Common myeloid progenitor, CD34-positive (primary cell): ENCODE measurements around the gene WSCD1. TPM values are rescaled to one million over a fixed set of nuclear protein-coding genes. Genes with fewer than 3 reads are reported as not detected.

Experiments
- CTCF ChIA-PET: fragments of 350-600 bp; sonication (Branson Sonifier 250); formaldehyde crosslinking; loops from one replicate; lab custom pipeline; 2021; ENCODE audit warnings: antibody characterized with exemption; lab: Charles Lee
- POLR2A ChIA-PET: fragments of 350-600 bp; sonication (Branson Sonifier 250); formaldehyde crosslinking; loops from one replicate; lab custom pipeline; 2021; ENCODE audit warnings: antibody characterized with exemption; lab: Charles Lee
- DNase-seq, 3 donors: peaks; one replicate each; pipeline versions ENCODE4 v3.0.0 to v3.0.0-alpha.2; 2013
- H3K27ac ChIP-seq, 2 experiments: 1 replicate in 1 of 2; 2 replicates in 1 of 2; pipeline ENCODE4 v1.7.0; 2013; ENCODE audit warnings: inconsistent platforms in 2 of 2, low read length in 2 of 2, mild to moderate bottlenecking in 2 of 2, low read depth in 1 of 2, moderate library complexity in 1 of 2; ENCODE audit not compliant: severe bottlenecking in 2 of 2, insufficient read depth in 1 of 2, poor library complexity in 1 of 2
- H3K27me3 ChIP-seq, 5 experiments: replicated peaks in 2 of 5; 1 replicate in 3 of 5; 2 replicates in 2 of 5; pipeline versions ENCODE4 v1.6.1 to v1.7.0; 2013; ENCODE audit warnings: low read length in 4 of 5, mild to moderate bottlenecking in 2 of 5, moderate library complexity in 2 of 5, inconsistent platforms in 1 of 5; ENCODE audit not compliant: insufficient read depth in 5 of 5, control insufficient read depth in 4 of 5
- H3K36me3 ChIP-seq, 4 experiments: 1 replicate in 2 of 4; 2 replicates in 2 of 4; pipeline versions ENCODE4 v1.6.1 to v1.7.0; 2013; ENCODE audit warnings: low read length in 3 of 4, control low read depth in 1 of 4, mild to moderate bottlenecking in 1 of 4; ENCODE audit not compliant: control insufficient read depth in 4 of 4, insufficient read depth in 4 of 4
- H3K4me1 ChIP-seq, 4 experiments: 1 replicate in 3 of 4; 2 replicates in 1 of 4; pipeline versions ENCODE4 v1.6.1 to v1.7.1; 2013; ENCODE audit warnings: low read length in 3 of 4, mild to moderate bottlenecking in 3 of 4, control low read depth in 1 of 4, inconsistent platforms in 1 of 4, moderate library complexity in 1 of 4; ENCODE audit not compliant: control insufficient read depth in 4 of 4, insufficient read depth in 4 of 4; ENCODE audit errors: control extremely low read depth in 1 of 4
- H3K4me3 ChIP-seq, 7 experiments: 1 replicate in 4 of 7; 2 replicates in 3 of 7; pipeline versions ENCODE4 v1.5.1 to v1.7.0; 2013; ENCODE audit warnings: mild to moderate bottlenecking in 7 of 7, low read length in 6 of 7, moderate library complexity in 6 of 7, inconsistent platforms in 2 of 7, low read depth in 2 of 7, control low read depth in 1 of 7; ENCODE audit not compliant: insufficient read depth in 4 of 7, control insufficient read depth in 1 of 7; ENCODE audit errors: extremely low read depth in 1 of 7
- H3K9me3 ChIP-seq, 5 experiments: 1 replicate in 4 of 5; 2 replicates in 1 of 5; pipeline versions ENCODE4 v1.6.1 to v1.7.1; 2013; ENCODE audit warnings: low read length in 4 of 5, mild to moderate bottlenecking in 2 of 5, inconsistent platforms in 1 of 5, low read depth in 1 of 5, moderate library complexity in 1 of 5; ENCODE audit not compliant: control insufficient read depth in 4 of 5, insufficient read depth in 2 of 5; ENCODE audit errors: control extremely low read depth in 1 of 5
- WGBS: methylation state at CpG from one replicate; pipeline ENCODE4 v1.1.5; 2013; ENCODE audit not compliant: insufficient coverage; 5-methylcytosine and 5-hydroxymethylcytosine counted together
- polyA plus RNA-seq: library from polyadenylated mRNA; unstranded; fragments of 120-200 nt; gene quantifications from one replicate; pipeline ENCODE4 v1.2.1, GENCODE V29; 2013

The WSCD1 gene
- 0.04 TPM for polyA plus RNA-seq

- DNase-seq: peak in 2 of 3 donors; percentile 23 to 41
- whole genome bisulfite sequencing: 11% methylated on average over 18 of the region's 71 CpGs
- POLR2A ChIA-PET: no interaction called here
These were observed at the start of gene WSCD1 for GRCh38 chr17:6069539-6070429. WSCD1 (plus strand) TSS chr17:6070379; CDS start chr17:6080659, 10,280 bp downstream.

GRCh38 chr17:6021011-6021400 lies 49.2 kb upstream of the WSCD1 start:
- Histone ChIP-seq H3K27ac (no peak overlapping the region), H3K27me3 (peaks cover 0 to 26% (median 2%) of the 10 kb centered on the region in 5 experiments), H3K36me3 (no peaks in the 10 kb centered on the region), H3K4me1 (no peaks in the 10 kb centered on the region), H3K9me3 (no peaks in the 10 kb centered on the region), H3K4me3 (no peak overlapping the region)
- no peak for DNase-seq
- ChIA-PET POLR2A (no interaction called here), CTCF (no interaction called here)
- WGBS: 48% methylated on average over 3 of the region's 5 CpGs

More at GRCh38 chr17:6069539-6070429, at the start of gene WSCD1:
- Histone ChIP-seq H3K27ac (no peak within 1 kb of the TSS), H3K9me3 (no peaks in the 10 kb centered on the region), H3K4me3 (peak within 1 kb of the TSS in 6 of 7 experiments; percentile 21 to 73 (median 50)), H3K36me3 (no peaks in the 10 kb centered on the region), H3K4me1 (peaks cover 0 to 13% (median 2%) of the 10 kb centered on the region in 4 experiments), H3K27me3 (peaks cover 0 to 87% (median 32%) of the 10 kb centered on the region in 5 experiments)
- CTCF ChIA-PET: interaction anchor here (1.6 to 1.8 kb wide), 2 partner anchors 11 to 18 kb away, joined by 4 to 6 read pairs; no protein-coding TSS in a partner anchor

GRCh38 chr17:6021627-6022026 lies 48.6 kb upstream of the WSCD1 start:
- H3K27me3 ChIP-seq: peaks cover 0 to 28% (median 2%) of the 10 kb centered on the region in 5 experiments
- H3K9me3 ChIP-seq: no peaks in the 10 kb centered on the region
- CTCF ChIA-PET: no interaction called here
- no peaks in the 10 kb centered on the region for H3K36me3 ChIP-seq
- no peaks in the 10 kb centered on the region for H3K4me1 ChIP-seq
- POLR2A ChIA-PET: no interaction called here
- H3K27ac ChIP-seq: no peak overlapping the region
- no peak for DNase-seq
- WGBS: 87% methylated on average over 8 of the region's 9 CpGs
- H3K4me3 ChIP-seq: no peak overlapping the region

GRCh38 chr17:6023036-6023831 lies 46.9 kb upstream of the WSCD1 start:
- POLR2A ChIA-PET: no interaction called here
- no peaks in the 10 kb centered on the region for H3K9me3 ChIP-seq

DNA sequence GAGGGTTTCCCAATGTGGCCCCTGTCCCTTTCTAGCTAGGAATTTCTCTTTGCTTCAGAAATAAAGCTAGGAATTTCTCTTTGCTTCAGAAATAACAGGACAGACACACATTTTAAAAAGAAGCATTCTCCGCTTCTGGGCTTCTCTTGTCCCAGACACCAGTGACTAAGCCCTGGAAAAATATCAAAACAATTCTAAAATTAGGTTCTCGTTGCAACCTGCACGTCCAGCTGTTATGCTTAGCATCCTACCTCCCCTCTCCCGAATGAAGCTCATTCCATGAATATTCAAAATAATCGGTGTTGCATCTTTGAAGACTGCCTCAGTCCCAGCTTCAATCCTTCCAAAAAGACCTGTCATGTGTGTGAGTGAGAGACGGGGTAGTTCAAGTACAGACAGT lies 45.6 kb upstream of the WSCD1 start:
- CTCF ChIA-PET: no interaction called here
- no peak for DNase-seq
- POLR2A ChIA-PET: no interaction called here
- 100% methylated on average over 3 of the region's 6 CpGs for WGBS
- Histone ChIP-seq H3K36me3 (no peaks in the 10 kb centered on the region), H3K27ac (no peak overlapping the region), H3K9me3 (no peaks in the 10 kb centered on the region), H3K4me1 (no peaks in the 10 kb centered on the region), H3K27me3 (peaks cover 0 to 34% (median 10%) of the 10 kb centered on the region in 5 experiments), H3K4me3 (no peak overlapping the region)

More at GRCh38 chr17:6023036-6023831, 46.9 kb upstream of the WSCD1 start:
- Histone ChIP-seq H3K36me3 (no peaks in the 10 kb centered on the region), H3K27me3 (peaks cover 0 to 29% (median 7%) of the 10 kb centered on the region in 5 experiments), H3K27ac (no peak overlapping the region), H3K4me3 (no peak overlapping the region), H3K4me1 (no peaks in the 10 kb centered on the region)
- CTCF ChIA-PET: no interaction called here
- WGBS: 78% methylated on average over 3 of the region's 6 CpGs
- DNase-seq: no peak

- DNase-seq: no peak
These were observed 42.7 kb upstream of the WSCD1 start for GRCh38 chr17:6027342-6028024.

More at GRCh38 chr17:6027342-6028024, 42.7 kb upstream of the WSCD1 start:
- 88% methylated on average over 11 of the region's 12 CpGs for WGBS
- H3K9me3 ChIP-seq: no peaks in the 10 kb centered on the region
- no peaks in the 10 kb centered on the region for H3K4me1 ChIP-seq
- no peaks in the 10 kb centered on the region for H3K36me3 ChIP-seq
- peaks cover 0 to 25% (median 10%) of the 10 kb centered on the region in 5 experiments for H3K27me3 ChIP-seq
- ChIA-PET CTCF (no interaction called here), POLR2A (no interaction called here)
- no peak overlapping the region for H3K27ac ChIP-seq
- H3K4me3 ChIP-seq: no peak overlapping the region
